Colonic mucosa (tissue), 4 donors: ENCODE results near the gene LAPTM5. TPM values are rescaled to one million over a fixed set of nuclear protein-coding genes. Genes with fewer than 3 reads are reported as not detected.

Source experiments
- DNase-seq: peaks from one replicate; pipeline ENCODE4 v3.0.0-alpha.2; 2020
- H3K27ac ChIP-seq: fragments of 200-600 bp; one replicate; pipeline ENCODE4 v1.8.0; 2021
- H3K27me3 ChIP-seq: fragments of 200-600 bp; one replicate; pipeline ENCODE4 v1.8.0; 2021
- H3K36me3 ChIP-seq: fragments of 200-600 bp; one replicate; pipeline ENCODE4 v1.8.0; 2021
- H3K4me1 ChIP-seq: fragments of 200-600 bp; one replicate; pipeline ENCODE4 v1.8.0; 2021; ENCODE audit warnings: mild to moderate bottlenecking
- H3K4me3 ChIP-seq: fragments of 200-600 bp; one replicate; pipeline ENCODE4 v1.8.0; 2021
- H3K9ac ChIP-seq, 2 donors: one replicate each; pipeline ENCODE4 v1.7.0; 2013; ENCODE audit warnings: control low read depth in 2 of 2, low read depth in 2 of 2, low read length in 2 of 2
- H3K9me3 ChIP-seq: fragments of 200-600 bp; one replicate; pipeline ENCODE4 v1.8.0; 2021
- intact Hi-C: fragments of 100-400 bp; cut with DNase I; formaldehyde crosslinking; loops from one replicate; pipeline ENCODE4 v1.14.1; 2022
- total RNA-seq, 2 donors: library from RNA; stranded (reverse); fragmentation: NEBNext Ultra II Directional in 1 of 2; extraction: Animal tissue kit (Norgen Biotek cat#: 25700) in 1 of 2; gene quantifications; one replicate each; pipeline ENCODE4 v1.2.1, GENCODE V29; 2021
- TF ChIP-seq, protein P1 (sequence below): fragments of 200-600 bp; IDR thresholded peaks from one replicate; pipeline ENCODE4 v1.8.0; 2022; ENCODE audit warnings: antibody characterized with exemption, mild to moderate bottlenecking
- donor health status: healthy.
- donor health status: DM: no; HTN: no; CAD: no.
- donor health status: DM: no; HTN: no; CAD: no.

The LAPTM5 gene
- total RNA-seq, 2 donors from 2014 or later = 15.8 to 41.0 TPM

DNA sequence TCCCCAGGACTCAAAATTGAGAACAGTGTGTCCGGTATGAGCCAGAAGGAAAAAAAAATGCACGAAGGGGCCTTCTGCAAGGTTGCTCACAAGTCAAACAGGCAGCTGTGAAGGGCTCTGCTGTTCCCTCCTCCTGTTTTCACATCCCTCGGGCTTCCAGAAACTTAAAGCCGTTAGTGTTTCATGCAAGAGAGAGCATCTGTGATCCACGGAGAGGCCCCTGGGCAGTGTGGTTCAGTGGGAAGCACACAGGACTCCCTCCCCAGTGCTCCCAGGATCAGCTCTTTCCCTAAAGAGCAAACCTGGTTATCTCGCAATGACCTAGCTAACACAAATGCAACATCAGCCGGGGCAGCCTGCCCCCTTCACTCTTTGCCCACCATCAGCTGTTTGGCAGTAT, 31.3 kb downstream of the LAPTM5 start:
- intact Hi-C loops = no loop called here
- Histone ChIP-seq H3K9me3 (no peaks in the 10 kb centered on the region), H3K4me1 (no peaks in the 10 kb centered on the region), H3K36me3 (no peaks in the 10 kb centered on the region), H3K27me3 (no peaks in the 10 kb centered on the region), H3K9ac (no peak overlapping the region), H3K27ac (no peak overlapping the region), H3K4me3 (no peak overlapping the region)
- TF ChIP-seq, protein P1, sequence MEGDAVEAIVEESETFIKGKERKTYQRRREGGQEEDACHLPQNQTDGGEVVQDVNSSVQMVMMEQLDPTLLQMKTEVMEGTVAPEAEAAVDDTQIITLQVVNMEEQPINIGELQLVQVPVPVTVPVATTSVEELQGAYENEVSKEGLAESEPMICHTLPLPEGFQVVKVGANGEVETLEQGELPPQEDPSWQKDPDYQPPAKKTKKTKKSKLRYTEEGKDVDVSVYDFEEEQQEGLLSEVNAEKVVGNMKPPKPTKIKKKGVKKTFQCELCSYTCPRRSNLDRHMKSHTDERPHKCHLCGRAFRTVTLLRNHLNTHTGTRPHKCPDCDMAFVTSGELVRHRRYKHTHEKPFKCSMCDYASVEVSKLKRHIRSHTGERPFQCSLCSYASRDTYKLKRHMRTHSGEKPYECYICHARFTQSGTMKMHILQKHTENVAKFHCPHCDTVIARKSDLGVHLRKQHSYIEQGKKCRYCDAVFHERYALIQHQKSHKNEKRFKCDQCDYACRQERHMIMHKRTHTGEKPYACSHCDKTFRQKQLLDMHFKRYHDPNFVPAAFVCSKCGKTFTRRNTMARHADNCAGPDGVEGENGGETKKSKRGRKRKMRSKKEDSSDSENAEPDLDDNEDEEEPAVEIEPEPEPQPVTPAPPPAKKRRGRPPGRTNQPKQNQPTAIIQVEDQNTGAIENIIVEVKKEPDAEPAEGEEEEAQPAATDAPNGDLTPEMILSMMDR = no peak
- no peak for DNase-seq

DNA sequence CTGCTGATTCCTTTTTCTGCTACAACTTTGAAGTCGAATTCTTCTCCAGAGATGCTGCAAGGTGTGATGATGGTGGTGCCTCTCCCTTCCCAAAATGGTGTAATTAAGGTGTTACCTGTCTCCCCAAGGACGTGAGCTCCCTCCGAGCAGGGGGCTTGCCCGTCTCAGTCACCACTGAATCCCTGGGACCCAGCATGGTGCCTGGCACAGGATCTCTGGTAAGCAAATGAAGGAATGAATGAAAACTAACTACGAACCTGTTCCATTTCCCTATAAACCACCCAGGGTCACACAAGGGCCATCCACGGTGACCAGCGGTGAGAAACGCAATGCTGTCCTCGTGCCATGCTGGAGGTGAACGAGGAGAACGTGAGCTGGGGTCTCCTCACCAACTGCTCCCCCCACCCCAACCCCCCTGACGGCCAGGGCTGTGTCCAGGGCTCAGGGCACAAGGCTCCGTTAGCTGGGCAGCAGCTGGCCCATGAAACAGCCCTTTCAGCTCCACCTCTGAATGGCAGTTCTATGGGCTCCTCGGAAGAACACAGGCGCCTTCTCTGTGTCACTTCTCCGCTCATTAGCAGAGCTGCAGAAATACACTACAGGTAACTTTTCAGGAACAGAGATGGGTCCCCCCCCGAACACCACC, 32.0 kb downstream of the LAPTM5 start:
- Histone ChIP-seq H3K4me1 (no peaks in the 10 kb centered on the region), H3K27ac (no peak overlapping the region), H3K36me3 (no peaks in the 10 kb centered on the region), H3K4me3 (no peak overlapping the region), H3K9me3 (no peaks in the 10 kb centered on the region), H3K9ac (no peak overlapping the region), H3K27me3 (no peaks in the 10 kb centered on the region)
- intact Hi-C loops = no loop called here
- no peak for DNase-seq
- TF ChIP-seq, protein P1 = no peak

DNA sequence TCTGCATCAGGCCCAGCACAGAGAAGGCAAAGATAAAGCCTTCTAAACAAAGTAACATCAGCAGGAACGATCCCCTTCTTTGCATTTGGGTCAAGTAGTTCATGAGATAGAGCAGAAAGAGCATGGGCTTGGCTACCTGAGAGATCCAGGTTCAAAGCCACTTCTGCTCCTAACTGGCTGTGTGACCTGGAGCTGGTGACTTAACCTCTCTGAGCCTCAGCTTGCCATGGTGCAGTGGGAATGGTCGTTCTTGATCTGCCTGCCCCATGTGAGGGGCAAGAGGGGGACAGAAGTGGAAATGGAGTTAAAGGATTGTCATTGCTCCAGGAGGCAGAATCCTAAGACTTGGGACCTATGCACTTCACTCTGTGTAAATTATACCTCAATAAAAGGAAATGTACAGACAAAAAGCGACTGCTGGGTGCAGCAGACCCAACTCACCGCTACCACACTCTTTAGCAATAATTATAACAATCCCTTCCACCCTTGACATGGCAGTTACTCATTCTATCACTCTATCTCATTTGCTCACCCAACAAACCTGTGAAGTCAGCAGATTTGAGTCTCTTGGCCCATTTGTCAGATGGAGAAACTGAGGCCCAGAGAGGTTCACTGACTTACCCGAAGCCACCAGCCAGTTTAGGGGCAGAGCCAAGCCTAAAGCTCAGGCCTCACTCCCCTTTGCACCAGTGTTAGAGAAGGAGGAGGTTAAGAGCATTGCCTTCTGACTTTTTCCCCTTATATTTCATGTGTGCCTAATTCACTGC, 32.7 kb downstream of the LAPTM5 start:
- H3K27ac ChIP-seq = no peak overlapping the region
- H3K27me3 ChIP-seq = no peaks in the 10 kb centered on the region
- H3K4me1 ChIP-seq = no peaks in the 10 kb centered on the region
- H3K9ac ChIP-seq = no peak overlapping the region
- DNase-seq = no peak
- H3K4me3 ChIP-seq = no peak overlapping the region
- no peaks in the 10 kb centered on the region for H3K9me3 ChIP-seq
- TF ChIP-seq, protein P1 = no peak
- intact Hi-C loops = no loop called here
- H3K36me3 ChIP-seq = no peaks in the 10 kb centered on the region

DNA sequence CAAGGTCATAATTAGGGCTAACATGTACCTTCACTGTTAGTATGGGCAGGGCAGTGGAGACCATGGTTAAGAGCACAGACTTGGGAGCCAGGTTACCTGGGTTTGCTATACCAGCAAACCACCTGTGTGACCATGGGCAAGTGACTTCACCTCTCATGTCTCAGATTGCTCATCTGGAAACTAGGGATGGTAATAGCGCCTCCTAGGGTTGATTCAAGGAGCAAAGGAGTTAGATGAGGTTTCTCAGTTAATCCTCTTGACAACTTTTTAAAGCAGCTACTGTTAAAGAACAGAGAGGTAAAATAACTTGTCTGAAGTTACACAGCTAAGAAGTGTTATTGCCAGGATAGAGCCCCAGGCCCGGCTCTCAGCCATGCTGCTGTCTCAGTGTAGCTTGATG, 33.4 kb downstream of the LAPTM5 start:
- intact Hi-C loops = no loop called here
- peaks cover 5% of the 10 kb centered on the region for H3K4me1 ChIP-seq
- no peak overlapping the region for H3K9ac ChIP-seq
- no peaks in the 10 kb centered on the region for H3K36me3 ChIP-seq
- no peak overlapping the region for H3K4me3 ChIP-seq
- H3K27ac ChIP-seq = no peak overlapping the region
- no peak for DNase-seq
- H3K27me3 ChIP-seq = no peaks in the 10 kb centered on the region
- no peaks in the 10 kb centered on the region for H3K9me3 ChIP-seq
- TF ChIP-seq, protein P1 = no peak

DNA sequence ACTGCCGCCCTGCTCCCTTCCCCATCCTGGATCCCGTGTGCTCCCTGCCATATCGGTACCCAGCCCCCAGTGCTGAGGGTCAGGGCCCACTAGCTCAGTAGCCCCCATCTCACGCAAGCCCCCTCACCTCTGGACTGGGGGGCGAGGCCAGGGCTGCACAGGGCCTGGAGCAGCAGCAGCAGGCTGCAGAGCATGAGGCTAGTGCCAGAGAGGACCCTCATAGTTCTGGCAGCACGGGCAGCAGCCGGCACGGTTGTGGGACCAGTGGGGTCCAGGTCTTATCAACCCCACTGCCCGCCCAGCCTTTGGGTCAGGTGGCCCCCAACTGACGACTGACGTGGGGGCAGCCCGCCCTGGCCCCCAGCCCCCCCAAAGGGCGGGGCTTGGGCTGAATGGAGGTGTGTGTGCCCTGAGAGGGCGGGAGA, 34.2 kb downstream of the LAPTM5 start, which contains the start of gene MATN1:
Gene MATN1, minus strand, starts transcription at position 255 of the 425 bp plus-strand sequence. Its CDS starts 34 bp downstream, at position 221.
- no peak within 1 kb of the TSS for H3K27ac ChIP-seq
- peaks cover 5% of the 10 kb centered on the region for H3K4me1 ChIP-seq
- DNase-seq = no peak
- intact Hi-C loops = no loop called here
- H3K9me3 ChIP-seq = no peaks in the 10 kb centered on the region
- H3K4me3 ChIP-seq = no peak within 1 kb of the TSS
- TF ChIP-seq, protein P1 = no peak
- H3K36me3 ChIP-seq = no peaks in the 10 kb centered on the region
- no peaks in the 10 kb centered on the region for H3K27me3 ChIP-seq
- H3K9ac ChIP-seq = no peak within 1 kb of the TSS
